Measurements from ENCODE around the gene IGFBP5.

Gene IGFBP5

GRCh38 chr2:216626168-216626874 is 69.0 kb downstream of the IGFBP5 start:
- no peak overlapping the region for H3K27ac ChIP-seq
- TF ChIP-seq POLR2AphosphoS5 (IDR thresholded peaks at IDR 0.05; ENCODE audit: borderline replicate concordance, low read depth, low read length) = no peak
- no peak for TF ChIP-seq FOXP2 (optimal IDR thresholded peaks at IDR 0.05; ENCODE audit: control extremely low read depth, extremely low read length, insufficient read depth)
- TF ChIP-seq EZH2 (IDR thresholded peaks at IDR 0.05) = no peak
- H3K36me3 ChIP-seq (ENCODE audit: insufficient read depth, low read length) = no peaks in the 10 kb centered on the region
- H3K4me3 ChIP-seq = no peak overlapping the region
- DNase-seq (ENCODE audit: low read depth, low spot score) = no peak
- H3K9me3 ChIP-seq (ENCODE audit: low read depth, low read length) = no peaks in the 10 kb centered on the region
- no peak overlapping the region for H3K9ac ChIP-seq (ENCODE audit: insufficient read length)

GRCh38 chr2:216624251-216624650 is 71.1 kb downstream of the IGFBP5 start:
- Histone ChIP-seq H3K4me3 (no peak overlapping the region), H3K9me3 (ENCODE audit: low read depth, low read length) (no peaks in the 10 kb centered on the region), H3K9ac (ENCODE audit: insufficient read length) (no peak overlapping the region), H3K27ac (no peak overlapping the region), H3K36me3 (ENCODE audit: insufficient read depth, low read length) (no peaks in the 10 kb centered on the region)
- no peak for DNase-seq (ENCODE audit: low read depth, low spot score)
- TF ChIP-seq EZH2 (IDR thresholded peaks at IDR 0.05) (no peak), FOXP2 (optimal IDR thresholded peaks at IDR 0.05; ENCODE audit: control extremely low read depth, extremely low read length, insufficient read depth) (no peak), POLR2AphosphoS5 (IDR thresholded peaks at IDR 0.05; ENCODE audit: borderline replicate concordance, low read depth, low read length) (no peak)

DNA sequence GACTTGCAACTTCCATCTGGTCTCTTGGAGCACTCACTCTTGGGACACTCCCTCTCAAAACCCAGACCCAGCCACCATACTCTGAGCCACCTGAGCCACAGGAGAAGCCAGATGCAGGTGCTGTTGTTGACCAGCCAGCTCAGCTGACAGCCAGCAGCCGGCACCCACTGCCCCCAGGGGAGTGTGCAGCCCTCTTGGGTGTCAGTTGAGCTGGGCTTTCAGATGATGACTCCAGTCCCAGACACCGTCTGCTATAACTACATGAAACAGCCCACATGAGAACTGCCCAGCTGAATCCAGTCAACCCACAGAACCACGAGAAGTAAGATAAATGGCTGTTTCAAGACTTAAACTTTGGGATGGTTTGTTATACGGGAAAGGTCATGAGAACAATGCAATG is 72.8 kb downstream of the IGFBP5 start:
- H3K9me3 ChIP-seq (ENCODE audit: low read depth, low read length) = no peaks in the 10 kb centered on the region
- no peak for DNase-seq (ENCODE audit: low read depth, low spot score)
- no peak overlapping the region for H3K27ac ChIP-seq
- H3K4me3 ChIP-seq = no peak overlapping the region
- no peaks in the 10 kb centered on the region for H3K36me3 ChIP-seq (ENCODE audit: insufficient read depth, low read length)
- TF ChIP-seq FOXP2 (optimal IDR thresholded peaks at IDR 0.05; ENCODE audit: control extremely low read depth, extremely low read length, insufficient read depth) (no peak), EZH2 (IDR thresholded peaks at IDR 0.05) (no peak), POLR2AphosphoS5 (IDR thresholded peaks at IDR 0.05; ENCODE audit: borderline replicate concordance, low read depth, low read length) (no peak)
- no peak overlapping the region for H3K9ac ChIP-seq (ENCODE audit: insufficient read length)

All from SK-N-MC (cell line).